ENCODE measurements around the gene MACROH2A1.
"Not testable (repeated sequence)": the region's sequence is repeated elsewhere in the genome, so short reads cannot be mapped to it uniquely, and the experiment has no call there.

The MACROH2A1 gene

GRCh38 chr5:135364421-135365262 is 34.4 kb downstream of the MACROH2A1 start:
- H3K9me3 ChIP-seq (ENCODE audit: control insufficient read depth in 2 of 2, low read length in 2 of 2), result no peaks in the 10 kb centered on the region
- no peak overlapping the region for H3K9ac ChIP-seq (ENCODE audit: low read length in 2 of 2)
- H3K27me3 ChIP-seq (ENCODE audit: control insufficient read depth in 1 of 2, insufficient read depth in 2 of 2, low read length in 2 of 2), result no peaks in the 10 kb centered on the region
- H3K27ac ChIP-seq (ENCODE audit: low read length), result no peak overlapping the region
- no peak overlapping the region for H3K4me3 ChIP-seq (ENCODE audit: low read length in 2 of 2)
- peaks cover 25 to 33% of the 10 kb centered on the region in 2 donors for H3K36me3 ChIP-seq (ENCODE audit: control insufficient read depth in 2 of 2, insufficient read depth in 2 of 2, low read length in 2 of 2)
- peaks cover 9% of the 10 kb centered on the region for H3K4me1 ChIP-seq (ENCODE audit: control insufficient read depth, insufficient read depth, low read length)

- not testable (repeated sequence) for H3K9ac ChIP-seq (ENCODE audit: low read length in 2 of 2); H3K4me1 ChIP-seq (ENCODE audit: control insufficient read depth, insufficient read depth, low read length); H3K27ac ChIP-seq (ENCODE audit: low read length); H3K27me3 ChIP-seq (ENCODE audit: control insufficient read depth in 1 of 2, insufficient read depth in 2 of 2, low read length in 2 of 2); H3K9me3 ChIP-seq (ENCODE audit: control insufficient read depth in 2 of 2, low read length in 2 of 2); H3K4me3 ChIP-seq (ENCODE audit: low read length in 2 of 2)
- peaks cover 12 to 20% of the 10 kb centered on the region in 2 donors for H3K36me3 ChIP-seq (ENCODE audit: control insufficient read depth in 2 of 2, insufficient read depth in 2 of 2, low read length in 2 of 2)
Measured at GRCh38 chr5:135363342-135363741, 35.7 kb downstream of the MACROH2A1 start.

DNA sequence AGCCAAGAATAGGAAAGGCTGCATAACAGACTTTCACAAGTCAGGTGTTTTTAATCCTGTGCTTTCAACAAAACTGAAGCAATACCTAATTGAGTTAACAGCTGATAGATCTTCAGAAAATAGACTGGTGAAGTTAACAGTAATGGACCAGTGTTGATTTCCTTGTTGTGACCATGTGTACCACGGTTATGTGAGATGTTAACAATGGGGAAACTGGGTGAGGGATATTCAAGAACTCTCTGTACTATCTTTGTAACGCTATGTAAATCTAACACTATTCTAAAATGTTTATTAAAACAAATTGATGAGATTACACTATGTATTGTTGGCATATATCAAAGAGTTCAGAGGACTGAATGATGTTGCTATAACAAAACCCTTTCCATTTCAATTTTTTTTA is 36.9 kb downstream of the MACROH2A1 start:
- Histone ChIP-seq H3K36me3 (ENCODE audit: control insufficient read depth in 2 of 2, insufficient read depth in 2 of 2, low read length in 2 of 2) (peaks cover 3 to 11% of the 10 kb centered on the region in 2 donors), H3K9ac (ENCODE audit: low read length in 2 of 2) (no peak overlapping the region), H3K4me1 (ENCODE audit: control insufficient read depth, insufficient read depth, low read length) (peaks cover 6% of the 10 kb centered on the region), H3K27ac (ENCODE audit: low read length) (no peak overlapping the region), H3K4me3 (ENCODE audit: low read length in 2 of 2) (no peak overlapping the region), H3K9me3 (ENCODE audit: control insufficient read depth in 2 of 2, low read length in 2 of 2) (no peaks in the 10 kb centered on the region), H3K27me3 (ENCODE audit: control insufficient read depth in 1 of 2, insufficient read depth in 2 of 2, low read length in 2 of 2) (no peaks in the 10 kb centered on the region)

DNA sequence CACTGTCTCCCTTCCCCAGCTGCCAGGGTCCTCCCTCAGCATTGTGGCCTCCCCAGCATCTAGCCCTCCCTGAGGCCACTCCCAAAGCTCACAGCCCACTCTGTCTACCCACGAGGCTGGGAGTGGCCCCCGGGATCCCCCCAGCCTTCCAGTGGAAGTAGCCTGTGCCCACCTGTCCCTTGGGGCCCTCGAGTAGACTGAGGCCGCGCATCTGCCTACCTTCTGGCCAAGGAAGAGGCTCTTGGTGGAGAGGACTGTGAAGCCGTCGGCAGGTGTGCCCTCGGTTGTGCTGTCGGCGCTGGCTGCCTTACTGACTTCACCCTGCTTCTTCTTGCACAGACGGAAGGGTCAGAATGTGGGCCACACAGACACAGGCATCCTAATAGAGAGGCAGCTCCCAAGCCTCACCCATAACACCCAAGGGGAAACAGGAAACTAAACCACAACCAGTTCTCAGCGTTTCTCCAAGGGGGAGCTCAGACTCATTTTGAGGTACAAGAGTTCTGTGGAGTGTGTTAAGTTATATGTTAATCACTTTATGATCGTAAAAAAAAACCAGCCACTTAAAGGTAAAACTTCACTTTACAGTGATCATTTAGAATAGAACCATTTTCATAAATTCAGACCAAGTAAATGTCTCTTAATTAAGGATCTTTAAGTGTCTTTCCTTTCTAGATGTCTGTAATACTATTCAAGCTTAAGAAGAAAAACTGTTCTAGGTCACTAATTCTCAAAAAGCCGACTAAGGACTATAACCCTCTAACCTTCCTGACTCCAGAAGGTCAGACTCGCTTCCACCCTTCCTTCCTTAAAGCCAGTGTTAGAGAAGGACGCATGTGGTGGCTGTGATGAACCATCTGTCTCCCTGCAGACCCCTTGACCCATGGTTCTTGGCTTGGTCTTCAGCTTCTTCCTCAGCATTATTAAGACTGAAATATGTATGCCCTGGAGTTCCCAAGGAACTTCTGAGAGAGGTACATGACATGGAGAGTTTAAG is 38.5 kb downstream of the MACROH2A1 start:
- no peak overlapping the region for H3K4me3 ChIP-seq (ENCODE audit: low read length in 2 of 2)
- no peak overlapping the region for H3K27ac ChIP-seq (ENCODE audit: low read length)
- H3K36me3 ChIP-seq (ENCODE audit: control insufficient read depth in 2 of 2, insufficient read depth in 2 of 2, low read length in 2 of 2), result peaks cover 0 to 11% of the 10 kb centered on the region in 2 donors
- H3K4me1 ChIP-seq (ENCODE audit: control insufficient read depth, insufficient read depth, low read length), result peaks cover 18% of the 10 kb centered on the region
- H3K9me3 ChIP-seq (ENCODE audit: control insufficient read depth in 2 of 2, low read length in 2 of 2), result no peaks in the 10 kb centered on the region
- H3K27me3 ChIP-seq (ENCODE audit: control insufficient read depth in 1 of 2, insufficient read depth in 2 of 2, low read length in 2 of 2), result no peaks in the 10 kb centered on the region
- no peak overlapping the region for H3K9ac ChIP-seq (ENCODE audit: low read length in 2 of 2)

- Histone ChIP-seq H3K27ac (ENCODE audit: low read length) (no peak overlapping the region), H3K4me1 (ENCODE audit: control insufficient read depth, insufficient read depth, low read length) (peaks cover 25% of the 10 kb centered on the region), H3K4me3 (ENCODE audit: low read length in 2 of 2) (no peak overlapping the region), H3K27me3 (ENCODE audit: control insufficient read depth in 1 of 2, insufficient read depth in 2 of 2, low read length in 2 of 2) (no peaks in the 10 kb centered on the region), H3K36me3 (ENCODE audit: control insufficient read depth in 2 of 2, insufficient read depth in 2 of 2, low read length in 2 of 2) (peaks cover 0 to 11% of the 10 kb centered on the region in 2 donors), H3K9me3 (ENCODE audit: control insufficient read depth in 2 of 2, low read length in 2 of 2) (no peaks in the 10 kb centered on the region), H3K9ac (ENCODE audit: low read length in 2 of 2) (no peak overlapping the region)
Measured at GRCh38 chr5:135359374-135360165, 39.5 kb downstream of the MACROH2A1 start.

DNA sequence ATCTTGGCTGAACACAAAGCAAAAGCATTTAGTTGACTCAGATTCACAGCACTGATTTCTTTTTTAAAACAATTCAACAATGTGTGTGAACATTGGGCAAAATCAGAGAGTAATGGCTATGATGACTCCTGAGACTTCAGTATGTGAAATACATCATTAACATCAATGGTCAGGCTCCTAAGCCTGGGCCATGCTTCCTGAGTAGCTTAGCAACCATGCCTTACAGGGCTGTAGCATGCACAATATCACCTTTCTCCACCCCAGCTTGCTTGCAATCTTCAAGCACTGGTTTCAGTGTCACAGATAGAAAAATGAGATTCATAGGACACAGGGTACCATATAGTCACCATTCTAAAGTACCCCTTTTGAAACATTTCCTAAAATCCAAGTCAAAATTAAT is 41.3 kb downstream of the MACROH2A1 start:
- H3K4me3 ChIP-seq (ENCODE audit: low read length in 2 of 2), result no peak overlapping the region
- H3K27me3 ChIP-seq (ENCODE audit: control insufficient read depth in 1 of 2, insufficient read depth in 2 of 2, low read length in 2 of 2), result no peaks in the 10 kb centered on the region
- H3K9ac ChIP-seq (ENCODE audit: low read length in 2 of 2), result no peak overlapping the region
- H3K27ac ChIP-seq (ENCODE audit: low read length), result no peak overlapping the region
- H3K4me1 ChIP-seq (ENCODE audit: control insufficient read depth, insufficient read depth, low read length), result peaks cover 39% of the 10 kb centered on the region
- H3K9me3 ChIP-seq (ENCODE audit: control insufficient read depth in 2 of 2, low read length in 2 of 2), result no peaks in the 10 kb centered on the region
- peaks cover 0 to 15% of the 10 kb centered on the region in 2 donors for H3K36me3 ChIP-seq (ENCODE audit: control insufficient read depth in 2 of 2, insufficient read depth in 2 of 2, low read length in 2 of 2)

DNA sequence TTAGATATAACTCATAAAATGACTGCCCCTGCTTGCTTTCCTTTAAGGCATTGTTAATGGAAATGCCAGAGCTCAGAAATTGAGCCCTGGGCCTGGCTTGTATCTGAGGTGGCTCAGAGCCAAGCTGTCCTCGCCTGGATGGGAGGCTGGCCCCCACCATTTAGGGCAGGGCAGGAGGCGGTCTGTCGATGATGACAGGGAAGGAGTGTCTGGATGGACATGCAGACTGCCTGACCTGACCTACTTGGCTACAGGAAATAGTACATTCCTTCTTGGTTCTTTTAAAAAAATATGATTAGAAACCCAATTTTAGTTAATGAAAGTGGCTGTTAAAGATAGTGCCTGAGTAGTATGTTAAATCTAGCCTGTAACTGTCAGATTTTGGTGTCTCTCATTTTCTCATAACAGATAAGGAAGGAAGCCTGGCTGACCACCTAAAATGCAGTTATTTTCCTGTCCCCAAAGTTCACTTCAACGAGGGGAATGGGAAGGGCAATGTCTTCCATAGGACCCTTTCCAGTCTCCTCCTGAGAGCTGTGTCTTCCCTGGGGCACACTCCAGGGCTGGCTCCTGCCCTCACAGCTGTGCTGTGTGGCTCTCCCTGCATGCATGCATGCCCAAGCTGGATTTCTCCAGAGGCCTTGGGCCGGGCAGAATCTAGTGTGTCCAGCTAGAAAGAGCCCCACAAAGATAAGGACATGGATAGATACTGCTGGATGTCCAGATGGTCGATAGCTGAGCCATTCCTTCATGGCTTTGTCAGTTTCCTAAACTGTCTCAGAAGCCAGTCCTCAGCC is 42.3 kb downstream of the MACROH2A1 start:
- no peak overlapping the region for H3K4me3 ChIP-seq (ENCODE audit: low read length in 2 of 2)
- H3K36me3 ChIP-seq (ENCODE audit: control insufficient read depth in 2 of 2, insufficient read depth in 2 of 2, low read length in 2 of 2), result peaks cover 0 to 15% of the 10 kb centered on the region in 2 donors
- peaks cover 39% of the 10 kb centered on the region for H3K4me1 ChIP-seq (ENCODE audit: control insufficient read depth, insufficient read depth, low read length)
- H3K9ac ChIP-seq (ENCODE audit: low read length in 2 of 2), result no peak overlapping the region
- no peaks in the 10 kb centered on the region for H3K27me3 ChIP-seq (ENCODE audit: control insufficient read depth in 1 of 2, insufficient read depth in 2 of 2, low read length in 2 of 2)
- no peaks in the 10 kb centered on the region for H3K9me3 ChIP-seq (ENCODE audit: control insufficient read depth in 2 of 2, low read length in 2 of 2)
- peak overlapping the region; percentile 55 for H3K27ac ChIP-seq (ENCODE audit: low read length)

DNA sequence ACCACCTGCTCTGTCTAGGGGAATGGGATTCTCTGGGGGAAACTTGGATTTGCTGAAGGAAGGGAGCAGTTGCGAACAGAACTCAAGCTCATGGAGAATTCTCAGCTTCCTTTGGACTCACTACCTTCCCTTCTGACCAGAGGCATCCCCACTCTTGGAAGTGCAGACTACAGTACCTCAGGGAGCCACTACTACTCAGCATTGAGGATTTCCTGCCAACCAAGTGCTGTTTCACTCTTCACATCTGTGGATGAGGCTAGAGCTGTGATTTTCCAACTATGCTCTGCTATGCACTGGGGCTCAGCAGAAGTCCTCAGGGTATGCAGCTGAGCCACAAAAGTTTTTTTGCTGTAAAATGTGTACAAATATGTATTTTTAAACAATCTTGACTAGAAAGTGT is 43.9 kb downstream of the MACROH2A1 start:
- Histone ChIP-seq H3K4me3 (ENCODE audit: low read length in 2 of 2) (no peak overlapping the region), H3K4me1 (ENCODE audit: control insufficient read depth, insufficient read depth, low read length) (peaks cover 39% of the 10 kb centered on the region), H3K27ac (ENCODE audit: low read length) (no peak overlapping the region), H3K9me3 (ENCODE audit: control insufficient read depth in 2 of 2, low read length in 2 of 2) (no peaks in the 10 kb centered on the region), H3K36me3 (ENCODE audit: control insufficient read depth in 2 of 2, insufficient read depth in 2 of 2, low read length in 2 of 2) (peaks cover 6 to 15% of the 10 kb centered on the region in 2 donors), H3K9ac (ENCODE audit: low read length in 2 of 2) (no peak overlapping the region), H3K27me3 (ENCODE audit: control insufficient read depth in 1 of 2, insufficient read depth in 2 of 2, low read length in 2 of 2) (no peaks in the 10 kb centered on the region)

DNA sequence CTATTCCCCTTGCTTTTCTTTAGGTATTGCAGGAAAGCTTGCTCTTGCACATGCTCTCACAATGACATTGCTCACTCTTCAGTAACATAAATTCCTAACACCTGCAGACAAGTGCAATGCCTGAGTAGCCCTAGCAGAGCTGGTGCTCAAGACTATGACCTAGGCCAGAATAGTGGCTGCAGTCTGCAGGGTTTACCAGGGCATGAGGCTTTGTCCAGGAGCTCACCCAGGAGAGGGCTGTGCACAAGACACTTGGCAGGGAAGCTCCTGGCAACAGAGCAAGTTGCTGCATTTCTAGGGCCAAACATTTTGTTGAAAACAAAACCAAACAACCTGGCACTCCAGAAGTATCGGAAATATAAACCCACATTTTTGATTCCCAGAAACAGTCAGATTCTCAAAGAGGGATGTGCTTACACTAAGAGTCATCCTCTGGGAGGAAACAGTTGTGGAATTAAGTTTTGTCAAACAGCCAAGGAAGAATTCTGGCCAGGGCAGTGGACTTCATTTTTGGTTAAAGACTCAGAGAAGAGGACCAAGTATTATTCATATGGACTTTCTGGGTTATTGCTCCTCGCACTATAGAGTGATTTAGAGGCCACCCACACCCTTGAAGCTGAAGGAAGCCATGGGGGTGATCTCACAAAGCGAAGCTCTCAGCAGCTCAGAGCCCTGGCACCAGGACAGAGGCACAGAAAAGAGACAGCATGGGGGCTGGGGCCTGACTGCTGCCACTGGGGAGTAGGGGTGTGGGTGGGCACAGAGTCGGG is 44.9 kb downstream of the MACROH2A1 start:
- Histone ChIP-seq H3K4me3 (ENCODE audit: low read length in 2 of 2) (peak overlapping the region in 1 of 2 donors; percentile 29), H3K9me3 (ENCODE audit: control insufficient read depth in 2 of 2, low read length in 2 of 2) (no peaks in the 10 kb centered on the region), H3K27me3 (ENCODE audit: control insufficient read depth in 1 of 2, insufficient read depth in 2 of 2, low read length in 2 of 2) (no peaks in the 10 kb centered on the region), H3K36me3 (ENCODE audit: control insufficient read depth in 2 of 2, insufficient read depth in 2 of 2, low read length in 2 of 2) (peaks cover 10 to 20% of the 10 kb centered on the region in 2 donors), H3K4me1 (ENCODE audit: control insufficient read depth, insufficient read depth, low read length) (peaks cover 39% of the 10 kb centered on the region), H3K9ac (ENCODE audit: low read length in 2 of 2) (no peak overlapping the region), H3K27ac (ENCODE audit: low read length) (no peak overlapping the region)
